Calu3 (cell line): ENCODE measurements around the gene RNF214. TPM values are rescaled to one million over a fixed set of nuclear protein-coding genes. Genes with fewer than 3 reads are reported as not detected.

Experiments used
- BruUV-seq: library from RNA; stranded (reverse); fragments of 400-500 nt; replicated peaks from 2 replicates; lab custom pipeline; 2021; lab: Mats Ljungman, UMichigan
- CTCF ChIA-PET: fragments of 300-600 bp; sonication (Branson Sonifier 250); formaldehyde crosslinking; loops from one replicate; lab custom pipeline; 2022; ENCODE audit warnings: antibody characterized with exemption; lab: Charles Lee
- DNase-seq: peaks from one replicate; pipeline ENCODE4 v3.0.0; 2022
- H3K27ac Mint-ChIP-seq: one replicate; pipeline ENCODE4 v1.8.0; 2022; ENCODE audit warnings: mixed read lengths; ENCODE audit not compliant: unreplicated experiment
- H3K27me3 Mint-ChIP-seq: one replicate; pipeline ENCODE4 v1.8.0; 2022; ENCODE audit warnings: mixed read lengths; ENCODE audit not compliant: unreplicated experiment
- H3K36me3 Mint-ChIP-seq: one replicate; pipeline ENCODE4 v1.8.0; 2022; ENCODE audit warnings: mild to moderate bottlenecking, moderate library complexity, mixed read lengths; ENCODE audit not compliant: insufficient read depth, unreplicated experiment
- H3K4me1 Mint-ChIP-seq: one replicate; pipeline ENCODE4 v1.8.0; 2022; ENCODE audit warnings: mild to moderate bottlenecking, low read depth, mixed read lengths; ENCODE audit not compliant: unreplicated experiment
- H3K4me3 Mint-ChIP-seq: one replicate; pipeline ENCODE4 v1.8.0; 2022; ENCODE audit warnings: mild to moderate bottlenecking, low read depth, moderate library complexity, mixed read lengths; ENCODE audit not compliant: unreplicated experiment
- H3K9me3 Mint-ChIP-seq: one replicate; pipeline ENCODE4 v1.8.0; 2022; ENCODE audit warnings: low read depth, mixed read lengths; ENCODE audit not compliant: unreplicated experiment
- CTCF ChIP-seq: fragments of 200-600 bp; IDR thresholded peaks from one replicate; pipeline ENCODE4 v1.8.0; 2022; ENCODE audit warnings: antibody characterized with exemption; ENCODE audit not compliant: unreplicated experiment
- intact Hi-C: fragments of 100-400 bp; cut with micrococcal nuclease; formaldehyde crosslinking; loops from one replicate; pipeline ENCODE4 v1.10.0; 2022; ENCODE audit not compliant: unreplicated experiment
- total RNA-seq: library from RNA; stranded (reverse); gene quantifications from 2 replicates; pipeline ENCODE4 v1.2.3, GENCODE V29; 2022

RNF214 gene
- total RNA-seq, 1 experiment from 2014 or later = 19.2 TPM

DNA sequence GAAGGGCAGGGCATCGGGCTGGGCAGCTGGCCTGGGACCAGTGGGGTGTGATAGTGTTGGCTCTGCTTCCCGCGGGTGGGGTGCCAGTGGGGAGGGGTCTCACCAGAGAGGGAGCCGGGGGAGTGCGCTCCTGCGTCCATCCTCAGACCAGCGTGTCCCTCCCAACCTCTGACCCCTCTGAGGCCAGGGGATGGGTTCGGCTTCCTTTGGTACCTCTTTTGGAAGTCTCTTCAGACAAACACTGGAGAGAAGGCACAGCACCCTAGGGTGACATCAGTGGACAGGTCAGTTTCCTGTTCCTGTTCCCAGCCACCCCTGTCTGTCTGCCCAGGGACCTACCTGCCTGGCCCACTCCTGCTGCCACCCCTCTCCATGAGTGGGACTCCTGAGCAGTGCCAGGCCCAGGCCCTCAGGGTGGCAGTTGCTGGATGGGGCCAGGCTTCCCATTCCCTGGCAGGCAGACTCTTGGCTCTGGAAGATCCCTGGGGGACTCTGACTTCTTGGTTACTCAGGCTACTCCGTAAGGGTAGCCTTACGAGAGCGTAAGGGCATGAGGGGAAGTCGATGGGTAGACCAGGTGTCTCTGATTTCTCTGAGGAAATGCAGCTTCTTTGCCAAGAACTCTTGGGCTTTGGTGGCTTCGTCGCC, 30.7 kb upstream of the RNF214 start:
- intact Hi-C loops = no loop called here
- H3K27me3 Mint-ChIP-seq = no peaks in the 10 kb centered on the region
- no peaks in the 10 kb centered on the region for H3K4me1 Mint-ChIP-seq
- no peak for TF ChIP-seq CTCF
- BruUV-seq = no TSS peak
- no peak overlapping the region for H3K27ac Mint-ChIP-seq
- DNase-seq = no peak
- no peak overlapping the region for H3K4me3 Mint-ChIP-seq
- H3K36me3 Mint-ChIP-seq = peaks cover 14% of the 10 kb centered on the region
- CTCF ChIA-PET = no interaction called here
- H3K9me3 Mint-ChIP-seq = no peaks in the 10 kb centered on the region

DNA sequence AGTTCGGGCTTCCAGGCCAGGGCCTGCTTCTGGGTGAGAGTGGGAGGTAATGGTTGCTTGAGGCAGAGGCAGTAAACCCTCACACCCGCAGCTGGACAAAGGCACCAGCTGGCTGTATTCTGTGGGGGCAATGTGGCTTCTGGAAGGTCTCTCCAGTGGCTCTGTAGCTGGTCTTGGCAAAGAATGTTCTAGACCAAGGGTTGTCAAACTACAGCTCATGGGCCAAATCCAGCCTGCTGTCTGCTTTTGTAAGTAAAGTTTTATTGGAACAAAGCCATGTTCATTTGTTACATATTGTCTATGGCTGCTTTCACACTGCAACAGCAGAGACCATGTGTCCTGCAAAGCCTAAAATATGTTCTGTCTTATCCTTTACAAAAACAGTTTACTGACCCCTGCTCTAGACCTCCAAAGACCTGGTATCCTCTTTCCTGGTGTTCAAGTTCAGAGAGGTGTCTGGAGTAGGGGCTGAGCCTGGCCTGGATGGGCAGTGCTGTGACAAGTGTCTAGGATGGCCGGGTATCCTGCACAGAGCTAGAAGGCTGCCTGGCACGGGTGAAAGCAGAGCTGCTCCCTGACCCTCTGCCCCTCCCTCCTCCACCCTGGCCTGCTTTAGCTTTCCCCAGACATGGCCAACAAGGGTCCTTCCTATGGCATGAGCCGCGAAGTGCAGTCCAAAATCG, 29.9 kb upstream of the RNF214 start:
- Mint-ChIP-seq H3K9me3 (no peaks in the 10 kb centered on the region), H3K4me1 (no peaks in the 10 kb centered on the region), H3K4me3 (no peak overlapping the region), H3K27ac (no peak overlapping the region), H3K36me3 (peaks cover 14% of the 10 kb centered on the region), H3K27me3 (no peaks in the 10 kb centered on the region)
- no TSS peak for BruUV-seq
- DNase-seq = no peak
- intact Hi-C loops = no loop called here
- TF ChIP-seq CTCF = no peak
- CTCF ChIA-PET = no interaction called here

DNA sequence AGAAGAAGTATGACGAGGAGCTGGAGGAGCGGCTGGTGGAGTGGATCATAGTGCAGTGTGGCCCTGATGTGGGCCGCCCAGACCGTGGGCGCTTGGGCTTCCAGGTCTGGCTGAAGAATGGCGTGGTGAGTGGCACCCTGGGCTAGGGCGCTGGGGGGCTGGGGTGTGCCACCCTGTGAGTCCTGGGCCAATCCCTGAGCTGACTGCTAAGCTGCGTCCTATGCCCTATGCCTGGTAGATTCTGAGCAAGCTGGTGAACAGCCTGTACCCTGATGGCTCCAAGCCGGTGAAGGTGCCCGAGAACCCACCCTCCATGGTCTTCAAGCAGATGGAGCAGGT, 29.4 kb upstream of the RNF214 start:
- no TSS peak for BruUV-seq
- intact Hi-C loops = no loop called here
- no peaks in the 10 kb centered on the region for H3K27me3 Mint-ChIP-seq
- H3K36me3 Mint-ChIP-seq = peaks cover 14% of the 10 kb centered on the region
- H3K4me1 Mint-ChIP-seq = no peaks in the 10 kb centered on the region
- H3K4me3 Mint-ChIP-seq = no peak overlapping the region
- H3K9me3 Mint-ChIP-seq = no peaks in the 10 kb centered on the region
- DNase-seq = no peak
- H3K27ac Mint-ChIP-seq = no peak overlapping the region
- CTCF ChIA-PET = no interaction called here
- no peak for TF ChIP-seq CTCF

DNA sequence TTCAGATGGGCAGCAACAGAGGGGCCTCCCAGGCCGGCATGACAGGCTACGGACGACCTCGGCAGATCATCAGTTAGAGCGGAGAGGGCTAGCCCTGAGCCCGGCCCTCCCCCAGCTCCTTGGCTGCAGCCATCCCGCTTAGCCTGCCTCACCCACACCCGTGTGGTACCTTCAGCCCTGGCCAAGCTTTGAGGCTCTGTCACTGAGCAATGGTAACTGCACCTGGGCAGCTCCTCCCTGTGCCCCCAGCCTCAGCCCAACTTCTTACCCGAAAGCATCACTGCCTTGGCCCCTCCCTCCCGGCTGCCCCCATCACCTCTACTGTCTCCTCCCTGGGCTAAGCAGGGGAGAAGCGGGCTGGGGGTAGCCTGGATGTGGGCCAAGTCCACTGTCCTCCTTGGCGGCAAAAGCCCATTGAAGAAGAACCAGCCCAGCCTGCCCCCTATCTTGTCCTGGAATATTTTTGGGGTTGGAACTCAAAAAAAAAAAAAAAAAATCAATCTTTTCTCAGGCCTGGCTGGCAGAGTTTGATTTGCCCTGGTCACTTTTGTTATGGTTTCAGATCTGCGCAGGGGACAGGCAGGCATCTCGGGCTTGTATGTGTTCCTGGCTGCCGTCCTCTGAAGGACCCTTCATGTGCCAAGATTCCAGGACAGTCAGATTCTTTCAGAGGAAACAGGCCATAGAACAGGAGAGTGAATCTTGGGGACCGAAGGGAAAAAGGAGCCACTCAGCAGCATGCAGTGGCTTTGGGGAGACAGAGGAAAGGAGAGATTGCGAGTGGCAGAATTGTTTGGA, 28.0 kb upstream of the RNF214 start:
- H3K9me3 Mint-ChIP-seq = no peaks in the 10 kb centered on the region
- H3K27me3 Mint-ChIP-seq = no peaks in the 10 kb centered on the region
- peaks cover 14% of the 10 kb centered on the region for H3K36me3 Mint-ChIP-seq
- H3K4me3 Mint-ChIP-seq = no peak overlapping the region
- CTCF ChIA-PET = no interaction called here
- no peaks in the 10 kb centered on the region for H3K4me1 Mint-ChIP-seq
- no peak for DNase-seq
- no TSS peak for BruUV-seq
- TF ChIP-seq CTCF = no peak
- intact Hi-C loops = no loop called here
- no peak overlapping the region for H3K27ac Mint-ChIP-seq
